Heart left ventricle (tissue), 13 donors: ENCODE data around the gene ZBTB7C.

Experiments
- POLR2A ChIP-seq, 2 donors: fragments of 450-650 bp; IDR thresholded peaks; one replicate each; pipeline ENCODE4 v1.6.1; 2017; ENCODE audit warnings: antibody characterized with exemption in 2 of 2, mild to moderate bottlenecking in 2 of 2, moderate library complexity in 2 of 2
- TF ChIP-seq, protein P1 (sequence below), 12 donors: fragments of 200-600 bp; sonication (generic) in 4 of 12; IDR thresholded peaks; one replicate each; pipeline versions ENCODE4 v1.5.0 to v1.8.0; 2018 to 2022; ENCODE audit warnings: antibody characterized with exemption in 12 of 12, mild to moderate bottlenecking in 5 of 12
- donor health status: ischemic (EF 13 %, LVEDD 7.1; RV severe dilation, severe dysfunction).
- donor health status: DM: no; HTN: yes; CAD: no.
- donor health status: DM: no; HTN: no; CAD: no.
- donor health status: ischemic (EF 25% LVEDD 6.9; RV normal size, moderate dysfunction).
- donor health status: ischemic (EF 25% LVEDD 5.7; RV mildly dilated, moderate dysfunction).
- donor health status: ischemic (EF 35%, LVEDD 5.7; RV mildly dilated, moderate dysfunction).
- donor health status: nonischemic (EF 11% LVEDD 7.7; RV severe dilation, severe dysfunction).
- donor health status: DM: yes; HTN: yes; CAD: no.
- donor health status: PGD.
- donor health status: ischemic (EF 29% LVEDD 5.4; RV normal size, mild dysfunction).
- donor health status: nonischemic (EF 23%, LVEDD 6.1; RV moderate dilation, normal function).

DNA sequence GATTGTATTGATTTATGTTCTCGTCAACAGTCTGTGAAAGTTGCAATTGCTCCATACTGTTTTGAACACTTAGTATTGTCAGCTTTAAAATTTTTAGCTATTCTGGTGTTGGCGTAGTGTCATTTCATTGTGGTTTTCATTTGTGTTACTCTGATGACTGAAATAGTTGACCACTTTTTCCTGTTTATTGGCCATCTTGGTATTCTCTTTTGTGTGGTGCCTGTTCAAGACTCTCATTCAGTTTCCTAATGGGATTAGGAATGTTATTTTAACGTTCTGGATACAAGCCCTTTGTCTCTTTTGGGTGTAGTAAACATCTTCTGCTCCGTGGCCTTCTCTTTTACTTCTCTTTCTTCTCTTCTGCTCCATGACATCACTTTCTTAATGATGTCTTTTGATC lies 396.0 kb downstream of the ZBTB7C start:
- TF ChIP-seq, protein P1, sequence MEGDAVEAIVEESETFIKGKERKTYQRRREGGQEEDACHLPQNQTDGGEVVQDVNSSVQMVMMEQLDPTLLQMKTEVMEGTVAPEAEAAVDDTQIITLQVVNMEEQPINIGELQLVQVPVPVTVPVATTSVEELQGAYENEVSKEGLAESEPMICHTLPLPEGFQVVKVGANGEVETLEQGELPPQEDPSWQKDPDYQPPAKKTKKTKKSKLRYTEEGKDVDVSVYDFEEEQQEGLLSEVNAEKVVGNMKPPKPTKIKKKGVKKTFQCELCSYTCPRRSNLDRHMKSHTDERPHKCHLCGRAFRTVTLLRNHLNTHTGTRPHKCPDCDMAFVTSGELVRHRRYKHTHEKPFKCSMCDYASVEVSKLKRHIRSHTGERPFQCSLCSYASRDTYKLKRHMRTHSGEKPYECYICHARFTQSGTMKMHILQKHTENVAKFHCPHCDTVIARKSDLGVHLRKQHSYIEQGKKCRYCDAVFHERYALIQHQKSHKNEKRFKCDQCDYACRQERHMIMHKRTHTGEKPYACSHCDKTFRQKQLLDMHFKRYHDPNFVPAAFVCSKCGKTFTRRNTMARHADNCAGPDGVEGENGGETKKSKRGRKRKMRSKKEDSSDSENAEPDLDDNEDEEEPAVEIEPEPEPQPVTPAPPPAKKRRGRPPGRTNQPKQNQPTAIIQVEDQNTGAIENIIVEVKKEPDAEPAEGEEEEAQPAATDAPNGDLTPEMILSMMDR (IDR thresholded peaks at IDR 0.05): no peak
- no peak for TF ChIP-seq POLR2A (IDR thresholded peaks at IDR 0.05)
